OCI-LY1 (cell line): ENCODE data around the gene OR9G1.

ENCODE experiments used
- H2AFZ ChIP-seq: fragments of 200-600 bp; sonication (generic), shearing (Covaris generic); 2 replicates; pipeline ENCODE4 v1.6.0; 2014; ENCODE audit warnings: antibody characterized with exemption, mild to moderate bottlenecking, low read length
- H3F3A ChIP-seq: fragments of 200-600 bp; sonication (generic), shearing (Covaris generic); 2 replicates; pipeline ENCODE4 v1.6.0; 2014; ENCODE audit warnings: mild to moderate bottlenecking, antibody characterized with exemption, low read length, moderate library complexity; ENCODE audit not compliant: insufficient read depth
- H3K27ac ChIP-seq: fragments of 200-600 bp; sonication (generic); 2 replicates; pipeline ENCODE4 v1.5.1; 2014; ENCODE audit warnings: low read length, mixed run types, mild to moderate bottlenecking, low read depth; ENCODE audit not compliant: poor library complexity, severe bottlenecking
- H3K27me3 ChIP-seq: fragments of 200-600 bp; sonication (generic); 2 replicates; pipeline ENCODE4 v1.6.0; 2014; ENCODE audit warnings: antibody characterized with exemption, mild to moderate bottlenecking, low read length, moderate library complexity; ENCODE audit not compliant: insufficient read depth
- H3K36me3 ChIP-seq: fragments of 200-600 bp; sonication (generic); 2 replicates; pipeline ENCODE4 v1.6.1; 2014; ENCODE audit warnings: mild to moderate bottlenecking, antibody characterized with exemption, low read length, moderate library complexity, mixed read lengths; ENCODE audit not compliant: insufficient read depth
- H3K4me1 ChIP-seq: fragments of 200-600 bp; sonication (generic); 2 replicates; pipeline ENCODE4 v1.5.1; 2014; ENCODE audit warnings: mild to moderate bottlenecking, low read length, moderate library complexity; ENCODE audit not compliant: insufficient read depth, severe bottlenecking
- H3K4me2 ChIP-seq: fragments of 200-600 bp; sonication (generic), shearing (Covaris generic); 2 replicates; pipeline ENCODE4 v1.6.1; 2014; ENCODE audit warnings: low read length
- H3K4me3 ChIP-seq: fragments of 200-600 bp; sonication (generic); 2 replicates; pipeline ENCODE4 v1.5.1; 2014; ENCODE audit warnings: low read length, low read depth, mild to moderate bottlenecking, mixed read lengths; ENCODE audit not compliant: poor library complexity, severe bottlenecking
- H3K79me2 ChIP-seq: fragments of 200-600 bp; shearing (Covaris generic); 2 replicates; pipeline ENCODE4 v1.6.1; 2016; ENCODE audit warnings: mixed run types, low read length, mixed read lengths; ENCODE audit not compliant: insufficient read depth
- H3K9ac ChIP-seq: fragments of 200-600 bp; sonication (generic), shearing (Covaris generic); 2 replicates; pipeline ENCODE4 v1.6.1; 2014; ENCODE audit warnings: mild to moderate bottlenecking, low read length, mixed read lengths
- H3K9me2 ChIP-seq: fragments of 200-600 bp; sonication (generic), shearing (Covaris generic); 2 replicates; pipeline ENCODE4 v1.6.1; 2014; ENCODE audit warnings: low read depth, mild to moderate bottlenecking, low read length, mixed read lengths
- H3K9me3 ChIP-seq: fragments of 200-600 bp; shearing (Covaris generic); 2 replicates; pipeline ENCODE4 v1.6.1; 2014; ENCODE audit warnings: low read length, mixed read lengths
- H4K20me1 ChIP-seq: fragments of 200-600 bp; sonication (generic), shearing (Covaris generic); 2 replicates; pipeline ENCODE4 v1.6.0; 2016; ENCODE audit warnings: mild to moderate bottlenecking, low read length; ENCODE audit not compliant: insufficient read depth
- CTCF ChIP-seq: fragments of 200-600 bp; sonication (generic), shearing (Covaris generic); IDR thresholded peaks from 2 replicates; pipeline ENCODE4 v1.5.1; 2017; ENCODE audit warnings: mild to moderate bottlenecking, antibody characterized with exemption, low read length, moderate library complexity, mixed read lengths
- EZH2 ChIP-seq: fragments of 200-600 bp; sonication (generic), shearing (Covaris generic); IDR thresholded peaks from 2 replicates; pipeline ENCODE4 v1.8.0; 2017; ENCODE audit warnings: borderline replicate concordance, mixed run types, mild to moderate bottlenecking, antibody characterized with exemption, low read length, moderate library complexity, mixed read lengths

The OR9G1 gene

GRCh38 chr11:56706486-56706885 lies 7.6 kb downstream of the OR9G1 start:
- Histone ChIP-seq H2AFZ (no peak overlapping the region), H3K4me2 (no peak overlapping the region), H3F3A (no peaks in the 10 kb centered on the region)

GRCh38 chr11:56714206-56714605 lies 15.3 kb downstream of the OR9G1 start:
- Histone ChIP-seq H4K20me1 (no peaks in the 10 kb centered on the region), H2AFZ (no peak overlapping the region), H3K9me3 (no peaks in the 10 kb centered on the region), H3K36me3 (no peaks in the 10 kb centered on the region), H3K4me1 (no peaks in the 10 kb centered on the region), H3K9ac (no peak overlapping the region), H3K27ac (no peak overlapping the region), H3K79me2 (no peaks in the 10 kb centered on the region), H3F3A (no peaks in the 10 kb centered on the region), H3K27me3 (no peaks in the 10 kb centered on the region), H3K9me2 (no peaks in the 10 kb centered on the region), H3K4me2 (no peak overlapping the region), H3K4me3 (no peak overlapping the region)
- TF ChIP-seq CTCF (no peak), EZH2 (no peak)

More at GRCh38 chr11:56706486-56706885, 7.6 kb downstream of the OR9G1 start:
- H3K27ac ChIP-seq = no peak overlapping the region
- H3K27me3 ChIP-seq = no peaks in the 10 kb centered on the region
- H3K9me3 ChIP-seq = no peaks in the 10 kb centered on the region
- H4K20me1 ChIP-seq = no peaks in the 10 kb centered on the region
- no peaks in the 10 kb centered on the region for H3K9me2 ChIP-seq
- no peaks in the 10 kb centered on the region for H3K4me1 ChIP-seq
- H3K9ac ChIP-seq = no peak overlapping the region
- H3K36me3 ChIP-seq = no peaks in the 10 kb centered on the region
- TF ChIP-seq EZH2 (no peak), CTCF (no peak)
- H3K79me2 ChIP-seq = no peaks in the 10 kb centered on the region
- no peak overlapping the region for H3K4me3 ChIP-seq

- Histone ChIP-seq H3F3A (no peaks in the 10 kb centered on the region), H3K27ac (no peak overlapping the region), H4K20me1 (no peaks in the 10 kb centered on the region), H3K27me3 (no peaks in the 10 kb centered on the region), H3K9ac (no peak overlapping the region), H3K9me3 (no peaks in the 10 kb centered on the region), H3K4me1 (no peaks in the 10 kb centered on the region), H2AFZ (no peak overlapping the region), H3K4me3 (no peak overlapping the region), H3K79me2 (no peaks in the 10 kb centered on the region), H3K36me3 (no peaks in the 10 kb centered on the region), H3K4me2 (no peak overlapping the region), H3K9me2 (no peaks in the 10 kb centered on the region)
- TF ChIP-seq EZH2 (no peak), CTCF (no peak)
Measured at GRCh38 chr11:56716379-56716854, 17.5 kb downstream of the OR9G1 start.
